Measurements from ENCODE around the gene ROBO1.

DNA sequence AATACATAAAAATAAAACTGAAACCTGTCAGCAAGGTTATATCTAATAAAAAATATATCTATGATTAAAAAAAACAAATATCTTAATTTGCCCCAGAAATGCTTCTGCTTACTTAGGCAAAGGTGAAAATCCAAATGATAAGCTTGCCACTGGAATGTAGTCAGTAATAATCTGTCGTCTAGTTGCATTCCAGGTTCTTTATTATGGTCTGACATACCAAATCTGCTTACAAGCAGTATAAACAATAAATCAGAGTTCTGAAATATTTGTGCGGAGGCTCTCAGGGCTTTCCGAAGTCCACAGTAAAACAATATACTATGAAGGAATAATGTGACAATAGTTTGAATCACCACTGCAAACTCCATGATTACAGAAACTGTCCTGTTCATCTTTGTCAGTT, 1133.5 kb downstream of the ROBO1 start:
- TF ChIP-seq POLR2A (IDR thresholded peaks at IDR 0.05) = no peak
- TF ChIP-seq, protein P1, sequence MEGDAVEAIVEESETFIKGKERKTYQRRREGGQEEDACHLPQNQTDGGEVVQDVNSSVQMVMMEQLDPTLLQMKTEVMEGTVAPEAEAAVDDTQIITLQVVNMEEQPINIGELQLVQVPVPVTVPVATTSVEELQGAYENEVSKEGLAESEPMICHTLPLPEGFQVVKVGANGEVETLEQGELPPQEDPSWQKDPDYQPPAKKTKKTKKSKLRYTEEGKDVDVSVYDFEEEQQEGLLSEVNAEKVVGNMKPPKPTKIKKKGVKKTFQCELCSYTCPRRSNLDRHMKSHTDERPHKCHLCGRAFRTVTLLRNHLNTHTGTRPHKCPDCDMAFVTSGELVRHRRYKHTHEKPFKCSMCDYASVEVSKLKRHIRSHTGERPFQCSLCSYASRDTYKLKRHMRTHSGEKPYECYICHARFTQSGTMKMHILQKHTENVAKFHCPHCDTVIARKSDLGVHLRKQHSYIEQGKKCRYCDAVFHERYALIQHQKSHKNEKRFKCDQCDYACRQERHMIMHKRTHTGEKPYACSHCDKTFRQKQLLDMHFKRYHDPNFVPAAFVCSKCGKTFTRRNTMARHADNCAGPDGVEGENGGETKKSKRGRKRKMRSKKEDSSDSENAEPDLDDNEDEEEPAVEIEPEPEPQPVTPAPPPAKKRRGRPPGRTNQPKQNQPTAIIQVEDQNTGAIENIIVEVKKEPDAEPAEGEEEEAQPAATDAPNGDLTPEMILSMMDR (IDR thresholded peaks at IDR 0.05) = no peak

Data from vagina (tissue), 2 donors.